Smooth muscle cell (in vitro differentiated cells): ENCODE data around the gene ABLIM2. TPM values are rescaled to one million over a fixed set of nuclear protein-coding genes. Genes with fewer than 3 reads are reported as not detected.

Experiments
- DNase-seq: peaks from one replicate; lab custom pipeline; 2025; ENCODE audit not compliant: unreplicated experiment; lab: John Stamatoyannopoulos, UW
- H2AFZ ChIP-seq: fragments of 200-600 bp; sonication (generic); 2 replicates; pipeline ENCODE4 v1.6.0; 2016; ENCODE audit warnings: antibody characterized with exemption, low read depth, mild to moderate bottlenecking
- H3F3A ChIP-seq: fragments of 200-600 bp; sonication (generic); 2 replicates; pipeline ENCODE4 v1.6.0; 2017; ENCODE audit warnings: antibody characterized with exemption, low read depth
- H3K27ac ChIP-seq: fragments of 200-600 bp; sonication (generic); 2 replicates; pipeline ENCODE4 v1.5.1; 2016; ENCODE audit warnings: low read depth, mild to moderate bottlenecking
- H3K27me3 ChIP-seq: fragments of 200-600 bp; sonication (generic); 2 replicates; pipeline ENCODE4 v1.6.1; 2016; ENCODE audit warnings: low read depth, mild to moderate bottlenecking
- H3K36me3 ChIP-seq: fragments of 200-600 bp; sonication (generic); 2 replicates; pipeline ENCODE4 v1.5.1; 2016; ENCODE audit warnings: low read depth
- H3K4me1 ChIP-seq: fragments of 200-600 bp; sonication (generic); 2 replicates; pipeline ENCODE4 v1.5.1; 2016; ENCODE audit warnings: low read depth
- H3K4me2 ChIP-seq: fragments of 200-600 bp; sonication (generic); 2 replicates; pipeline ENCODE4 v1.6.0; 2016; ENCODE audit warnings: mild to moderate bottlenecking
- H3K4me3 ChIP-seq: fragments of 200-600 bp; sonication (generic); 2 replicates; pipeline ENCODE4 v1.5.1; 2016; ENCODE audit warnings: mild to moderate bottlenecking
- H3K79me2 ChIP-seq: fragments of 200-600 bp; sonication (generic); 2 replicates; pipeline ENCODE4 v1.6.0; 2016; ENCODE audit warnings: low read depth, mild to moderate bottlenecking
- H3K9ac ChIP-seq: fragments of 200-600 bp; sonication (generic); 2 replicates; pipeline ENCODE4 v1.6.0; 2016; ENCODE audit warnings: low read depth
- H3K9me3 ChIP-seq: fragments of 200-600 bp; sonication (generic); replicated peaks from 2 replicates; pipeline ENCODE4 v1.5.1; 2016; ENCODE audit warnings: low read depth
- H4K20me1 ChIP-seq: fragments of 200-600 bp; sonication (generic); 2 replicates; pipeline ENCODE4 v1.6.0; 2016; ENCODE audit warnings: low read depth
- WGBS: methylation state at CpG from one replicate; pipeline ENCODE4 v1.1.7; 2016; ENCODE audit warnings: low lambda C conversion rate; 5-methylcytosine and 5-hydroxymethylcytosine counted together
- polyA plus RNA-seq: library from polyadenylated mRNA; unstranded; fragments of >200 nt; fragmentation: Nextera tagmentation; extraction: Ambion mirVana; gene quantifications from 2 replicates; pipeline ENCODE4 v1.2.1, GENCODE V29; 2016
- total RNA-seq: library from RNA; depleted of rRNA; stranded (reverse); fragments of >200 nt; gene quantifications from 2 replicates; pipeline ENCODE4 v1.2.3, GENCODE V29; 2014
- TF ChIP-seq, protein P1 (sequence below): fragments of 200-600 bp; sonication (generic); IDR thresholded peaks from 2 replicates; pipeline ENCODE4 v1.5.1; 2017; ENCODE audit warnings: borderline replicate concordance, mild to moderate bottlenecking, antibody characterized with exemption; ENCODE audit not compliant: insufficient read depth, poor library complexity, severe bottlenecking

The ABLIM2 gene
- total and polyA plus RNA-seq, 2 experiments from 2014 or later = 0.08 TPM; not detected in 1

DNA sequence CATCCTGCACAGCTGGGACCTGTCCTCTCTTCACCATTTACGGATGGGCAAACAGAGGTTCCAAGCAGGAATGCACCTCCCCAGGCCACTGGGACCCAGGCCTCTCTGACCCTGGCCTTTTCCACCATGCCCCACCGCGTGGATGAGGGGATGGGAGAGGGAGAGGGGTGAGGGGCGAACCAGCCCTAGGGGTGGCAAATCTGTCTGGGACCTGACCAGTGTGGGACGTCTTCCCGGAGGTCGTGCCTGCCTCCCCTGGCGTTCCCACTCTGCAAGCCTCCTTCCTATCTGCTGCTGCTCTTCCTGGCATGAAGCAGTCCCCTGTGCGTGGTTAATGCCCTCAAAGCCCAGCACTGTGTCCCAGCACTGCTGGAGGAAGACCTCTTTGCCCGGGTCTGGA, 35.9 kb downstream of the ABLIM2 start:
- no peak for DNase-seq
- Histone ChIP-seq H3K9ac (no peak overlapping the region), H3K4me3 (no peak overlapping the region), H3K4me1 (no peaks in the 10 kb centered on the region), H4K20me1 (no peaks in the 10 kb centered on the region), H3K36me3 (no peaks in the 10 kb centered on the region), H3K27me3 (no peaks in the 10 kb centered on the region), H3K4me2 (no peak overlapping the region), H3K27ac (no peak overlapping the region), H3K9me3 (no peaks in the 10 kb centered on the region), H3K79me2 (no peaks in the 10 kb centered on the region), H2AFZ (no peak overlapping the region), H3F3A (no peaks in the 10 kb centered on the region)
- TF ChIP-seq, protein P1, sequence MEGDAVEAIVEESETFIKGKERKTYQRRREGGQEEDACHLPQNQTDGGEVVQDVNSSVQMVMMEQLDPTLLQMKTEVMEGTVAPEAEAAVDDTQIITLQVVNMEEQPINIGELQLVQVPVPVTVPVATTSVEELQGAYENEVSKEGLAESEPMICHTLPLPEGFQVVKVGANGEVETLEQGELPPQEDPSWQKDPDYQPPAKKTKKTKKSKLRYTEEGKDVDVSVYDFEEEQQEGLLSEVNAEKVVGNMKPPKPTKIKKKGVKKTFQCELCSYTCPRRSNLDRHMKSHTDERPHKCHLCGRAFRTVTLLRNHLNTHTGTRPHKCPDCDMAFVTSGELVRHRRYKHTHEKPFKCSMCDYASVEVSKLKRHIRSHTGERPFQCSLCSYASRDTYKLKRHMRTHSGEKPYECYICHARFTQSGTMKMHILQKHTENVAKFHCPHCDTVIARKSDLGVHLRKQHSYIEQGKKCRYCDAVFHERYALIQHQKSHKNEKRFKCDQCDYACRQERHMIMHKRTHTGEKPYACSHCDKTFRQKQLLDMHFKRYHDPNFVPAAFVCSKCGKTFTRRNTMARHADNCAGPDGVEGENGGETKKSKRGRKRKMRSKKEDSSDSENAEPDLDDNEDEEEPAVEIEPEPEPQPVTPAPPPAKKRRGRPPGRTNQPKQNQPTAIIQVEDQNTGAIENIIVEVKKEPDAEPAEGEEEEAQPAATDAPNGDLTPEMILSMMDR = no peak
- WGBS = 96% methylated on average over 10 of the region's 10 CpGs

DNA sequence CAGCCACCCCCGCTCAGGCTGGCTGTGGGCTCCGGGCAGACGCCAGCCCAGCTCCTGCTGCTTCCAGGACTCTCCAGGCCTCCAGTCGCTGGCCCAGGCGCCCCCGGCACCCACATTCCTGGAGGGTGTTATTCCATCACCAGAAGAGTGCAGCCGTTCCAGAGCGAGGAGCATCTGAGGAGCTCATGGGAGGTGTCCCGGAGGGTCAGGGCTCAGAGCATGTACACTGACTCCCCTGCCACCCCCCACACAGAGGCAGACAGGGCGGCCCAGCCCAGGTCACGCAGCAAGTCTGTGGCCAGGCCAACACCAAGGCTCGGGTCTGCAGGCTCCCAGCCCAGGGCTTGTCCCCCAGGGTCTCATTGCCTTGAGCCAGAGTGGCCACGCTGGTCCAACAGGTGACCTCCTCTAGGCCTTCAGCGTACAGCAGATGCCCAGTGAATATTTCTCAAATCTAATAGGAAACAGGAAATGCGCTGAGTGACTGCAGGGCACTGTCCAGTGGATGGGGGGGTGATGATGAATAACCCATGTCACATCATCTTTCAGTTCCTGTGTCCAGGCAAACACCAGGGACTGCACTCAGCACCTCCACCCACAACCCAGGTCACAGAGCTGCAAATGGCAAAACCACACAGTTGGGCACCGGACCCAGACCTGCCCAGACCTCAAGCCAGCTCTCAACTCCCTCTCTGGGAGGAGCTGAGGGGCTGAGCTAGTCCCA, 37.2 kb downstream of the ABLIM2 start:
- Histone ChIP-seq H4K20me1 (no peaks in the 10 kb centered on the region), H3K9ac (no peak overlapping the region), H3K27ac (no peak overlapping the region), H2AFZ (no peak overlapping the region), H3K9me3 (no peaks in the 10 kb centered on the region), H3K36me3 (no peaks in the 10 kb centered on the region), H3K4me1 (no peaks in the 10 kb centered on the region), H3K4me3 (no peak overlapping the region), H3K4me2 (no peak overlapping the region), H3F3A (no peaks in the 10 kb centered on the region), H3K27me3 (no peaks in the 10 kb centered on the region), H3K79me2 (no peaks in the 10 kb centered on the region)
- DNase-seq = no peak
- TF ChIP-seq, protein P1 = no peak
- WGBS = 95% methylated on average over 16 of the region's 16 CpGs

GRCh38 chr4:8120501-8120900, 38.1 kb downstream of the ABLIM2 start:
- Histone ChIP-seq H4K20me1 (no peaks in the 10 kb centered on the region), H3K4me3 (no peak overlapping the region), H3F3A (no peaks in the 10 kb centered on the region), H3K27me3 (no peaks in the 10 kb centered on the region), H3K79me2 (no peaks in the 10 kb centered on the region), H3K4me1 (no peaks in the 10 kb centered on the region), H3K9ac (no peak overlapping the region), H3K36me3 (no peaks in the 10 kb centered on the region), H2AFZ (no peak overlapping the region), H3K27ac (no peak overlapping the region), H3K4me2 (no peak overlapping the region), H3K9me3 (no peaks in the 10 kb centered on the region)
- 80% methylated on average over 12 of the region's 12 CpGs for WGBS
- TF ChIP-seq, protein P1 = no peak
- DNase-seq = no peak

DNA sequence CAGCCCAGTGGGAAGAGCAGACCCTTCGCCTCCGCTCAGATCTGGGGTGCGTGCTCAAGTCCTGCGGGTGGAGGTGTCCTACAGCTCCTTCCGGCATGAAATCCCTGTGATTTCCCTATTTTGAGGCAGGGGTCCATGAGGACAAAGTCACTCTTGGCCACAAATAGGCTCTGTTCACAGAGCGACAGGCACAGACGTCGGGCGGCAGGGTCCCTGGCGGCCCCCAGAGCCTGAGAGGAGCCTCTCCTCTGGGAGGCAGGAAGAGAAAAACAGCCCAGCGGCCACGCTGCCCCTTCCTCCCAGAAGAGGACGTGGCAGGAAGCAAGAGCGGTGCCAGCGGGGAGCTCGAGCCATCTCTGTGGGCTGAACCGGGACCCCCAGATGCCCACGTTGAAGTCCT, 38.7 kb downstream of the ABLIM2 start:
- DNase-seq = no peak
- 90% methylated on average over 18 of the region's 18 CpGs for WGBS
- H3F3A ChIP-seq = no peaks in the 10 kb centered on the region

More for the DNA sequence above, 38.7 kb downstream of the ABLIM2 start:
- Histone ChIP-seq H4K20me1 (no peaks in the 10 kb centered on the region), H3K4me3 (no peak overlapping the region), H3K27ac (no peak overlapping the region), H3K4me2 (no peak overlapping the region), H3K79me2 (no peaks in the 10 kb centered on the region), H3K9me3 (no peaks in the 10 kb centered on the region), H3K36me3 (no peaks in the 10 kb centered on the region), H3K4me1 (no peaks in the 10 kb centered on the region), H3K27me3 (no peaks in the 10 kb centered on the region), H3K9ac (no peak overlapping the region), H2AFZ (no peak overlapping the region)
- TF ChIP-seq, protein P1 = no peak
